ENCODE measurements around the gene AKR1B1.
A peak's percentile ranks its signal among the peaks of the same experiment; 100 is the strongest.

The AKR1B1 gene

GRCh38 chr7:134470864-134471263 lies 12.0 kb upstream of the AKR1B1 start:
- no peak for DNase-seq (ENCODE audit: low read depth in 2 of 3, low spot score in 2 of 3)

GRCh38 chr7:134469622-134470021 lies 10.7 kb upstream of the AKR1B1 start:
- no peak for DNase-seq (ENCODE audit: low read depth in 2 of 3, low spot score in 2 of 3)

GRCh38 chr7:134468475-134468874 lies 9.6 kb upstream of the AKR1B1 start:
- no peak for DNase-seq (ENCODE audit: low read depth in 2 of 3, low spot score in 2 of 3)

GRCh38 chr7:134468054-134468453 lies 9.2 kb upstream of the AKR1B1 start:
- no peak for DNase-seq (ENCODE audit: low read depth in 2 of 3, low spot score in 2 of 3)

- no peak for DNase-seq (ENCODE audit: low read depth in 2 of 3, low spot score in 2 of 3)
Observed at GRCh38 chr7:134465491-134465890, 6.6 kb upstream of the AKR1B1 start.

- no peak for DNase-seq (ENCODE audit: low read depth in 2 of 3, low spot score in 2 of 3)
Observed at GRCh38 chr7:134464496-134464895, 5.6 kb upstream of the AKR1B1 start.

- DNase-seq (ENCODE audit: low read depth in 2 of 3, low spot score in 2 of 3), result no peak
Observed at GRCh38 chr7:134463751-134464150, 4.9 kb upstream of the AKR1B1 start.

GRCh38 chr7:134462337-134462925 lies 3.5 kb upstream of the AKR1B1 start:
- DNase-seq (ENCODE audit: low read depth in 2 of 3, low spot score in 2 of 3), result no peak

GRCh38 chr7:134461916-134462315 lies 3.0 kb upstream of the AKR1B1 start:
- no peak for DNase-seq (ENCODE audit: low read depth in 2 of 3, low spot score in 2 of 3)

GRCh38 chr7:134459981-134460380 lies 1.1 kb upstream of the AKR1B1 start:
- DNase-seq (ENCODE audit: low read depth in 2 of 3, low spot score in 2 of 3), result no peak

GRCh38 chr7:134458341-134458805 lies 527 bp downstream of the AKR1B1 start:
- DNase-seq (ENCODE audit: low read depth in 2 of 3, low spot score in 2 of 3), result peak; percentile 32 to 41 (median 36)

- DNase-seq (ENCODE audit: low read depth in 2 of 3, low spot score in 2 of 3), result no peak
Observed at GRCh38 chr7:134457210-134457609, 1.7 kb downstream of the AKR1B1 start.

- no peak for DNase-seq (ENCODE audit: low read depth in 2 of 3, low spot score in 2 of 3)
Observed at GRCh38 chr7:134454277-134454676, 4.6 kb downstream of the AKR1B1 start.

GRCh38 chr7:134453518-134453917 lies 5.4 kb downstream of the AKR1B1 start:
- no peak for DNase-seq (ENCODE audit: low read depth in 2 of 3, low spot score in 2 of 3)

GRCh38 chr7:134452991-134453473 lies 5.9 kb downstream of the AKR1B1 start:
- no peak for DNase-seq (ENCODE audit: low read depth in 2 of 3, low spot score in 2 of 3)

GRCh38 chr7:134452419-134452838 lies 6.5 kb downstream of the AKR1B1 start:
- no peak for DNase-seq (ENCODE audit: low read depth in 2 of 3, low spot score in 2 of 3)

- DNase-seq (ENCODE audit: low read depth in 2 of 3, low spot score in 2 of 3), result no peak
Observed at GRCh38 chr7:134451656-134452055, 7.2 kb downstream of the AKR1B1 start.

- DNase-seq (ENCODE audit: low read depth in 2 of 3, low spot score in 2 of 3), result no peak
Observed at GRCh38 chr7:134450294-134451000, 8.5 kb downstream of the AKR1B1 start.

GRCh38 chr7:134449680-134450079 lies 9.2 kb downstream of the AKR1B1 start:
- DNase-seq (ENCODE audit: low read depth in 2 of 3, low spot score in 2 of 3), result no peak

GRCh38 chr7:134448356-134449229 lies 10.3 kb downstream of the AKR1B1 start:
- DNase-seq (ENCODE audit: low read depth in 2 of 3, low spot score in 2 of 3), result no peak

GRCh38 chr7:134447383-134447782 lies 11.5 kb downstream of the AKR1B1 start:
- no peak for DNase-seq (ENCODE audit: low read depth in 2 of 3, low spot score in 2 of 3)

- no peak for DNase-seq (ENCODE audit: low read depth in 2 of 3, low spot score in 2 of 3)
Observed at GRCh38 chr7:134446923-134447322, 12.0 kb downstream of the AKR1B1 start.

All from activated CD8-positive, alpha-beta memory T cell treated with anti-CD3 and anti-CD28 coated beads for 48 hours (primary cell).